GM18519 (cell line): Measurements from ENCODE around the gene SIGMAR1.
"Not testable (repeated sequence)": the region's sequence is repeated elsewhere in the genome, so short reads cannot be mapped to it uniquely, and the experiment has no call there.

Experiments used
- ATAC-seq: cut with Tn5 transposase; IDR thresholded peaks from one replicate; pipeline ENCODE4 v1.9.1; 2021; ENCODE audit warnings: mild to moderate bottlenecking, moderate library complexity; ENCODE audit not compliant: unreplicated experiment, low FRiP score

SIGMAR1 gene

DNA sequence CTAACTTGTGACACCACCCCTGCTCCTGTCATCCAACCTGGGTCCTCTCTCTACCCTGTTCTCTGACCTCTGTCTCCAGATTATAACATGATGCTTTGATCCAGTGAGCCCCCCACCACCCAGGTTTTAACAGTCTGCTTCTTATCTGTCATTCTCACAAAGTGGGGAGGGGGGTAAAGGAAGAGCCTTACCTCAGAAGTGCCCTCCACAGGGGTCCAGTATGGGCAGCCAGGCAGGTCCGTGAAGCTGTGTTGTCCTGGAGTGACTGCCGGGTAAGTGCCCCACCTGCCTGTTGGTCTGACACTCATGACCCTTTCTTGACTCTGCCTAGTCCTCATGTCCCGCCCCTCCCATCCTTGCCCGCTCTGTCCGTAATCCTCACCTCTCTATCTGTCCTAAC is 17.8 kb upstream of the SIGMAR1 start:
- no peak for ATAC-seq

DNA sequence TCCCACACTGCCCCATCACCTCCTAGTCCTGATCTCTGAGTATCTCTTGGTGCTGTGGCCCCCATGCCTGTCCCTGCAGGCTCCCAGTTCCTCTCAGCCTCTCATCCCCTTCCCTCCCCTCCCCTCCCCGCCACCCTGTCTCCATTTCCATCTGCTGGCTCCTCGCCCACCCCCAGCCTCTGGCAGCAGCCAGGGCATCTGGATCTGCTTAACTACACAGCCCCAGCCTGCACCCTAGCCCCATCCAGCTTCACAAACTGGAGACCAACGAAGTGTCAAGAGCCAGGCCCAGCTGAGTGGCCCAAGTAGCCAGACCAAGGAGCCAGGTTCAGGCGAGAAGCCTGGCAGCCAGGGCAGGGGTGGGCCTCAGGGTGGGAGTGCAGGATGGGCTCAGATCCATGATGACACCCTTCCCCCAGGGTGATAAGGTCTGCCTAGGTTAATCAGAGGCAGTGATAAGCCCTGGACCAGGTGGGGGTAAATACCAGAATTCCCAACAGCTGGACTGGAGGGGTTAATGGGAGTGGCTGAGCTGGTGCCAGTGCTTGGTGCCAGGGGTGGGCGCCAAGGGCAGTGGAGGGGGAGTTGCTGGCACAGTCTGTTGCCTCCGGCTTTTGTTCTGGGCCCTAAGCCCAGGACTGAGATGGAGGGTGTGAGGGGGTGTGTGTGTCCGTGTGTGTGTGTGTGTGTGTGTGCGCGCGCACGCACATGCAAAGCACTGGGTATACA is 16.9 kb upstream of the SIGMAR1 start:
- ATAC-seq: no peak

DNA sequence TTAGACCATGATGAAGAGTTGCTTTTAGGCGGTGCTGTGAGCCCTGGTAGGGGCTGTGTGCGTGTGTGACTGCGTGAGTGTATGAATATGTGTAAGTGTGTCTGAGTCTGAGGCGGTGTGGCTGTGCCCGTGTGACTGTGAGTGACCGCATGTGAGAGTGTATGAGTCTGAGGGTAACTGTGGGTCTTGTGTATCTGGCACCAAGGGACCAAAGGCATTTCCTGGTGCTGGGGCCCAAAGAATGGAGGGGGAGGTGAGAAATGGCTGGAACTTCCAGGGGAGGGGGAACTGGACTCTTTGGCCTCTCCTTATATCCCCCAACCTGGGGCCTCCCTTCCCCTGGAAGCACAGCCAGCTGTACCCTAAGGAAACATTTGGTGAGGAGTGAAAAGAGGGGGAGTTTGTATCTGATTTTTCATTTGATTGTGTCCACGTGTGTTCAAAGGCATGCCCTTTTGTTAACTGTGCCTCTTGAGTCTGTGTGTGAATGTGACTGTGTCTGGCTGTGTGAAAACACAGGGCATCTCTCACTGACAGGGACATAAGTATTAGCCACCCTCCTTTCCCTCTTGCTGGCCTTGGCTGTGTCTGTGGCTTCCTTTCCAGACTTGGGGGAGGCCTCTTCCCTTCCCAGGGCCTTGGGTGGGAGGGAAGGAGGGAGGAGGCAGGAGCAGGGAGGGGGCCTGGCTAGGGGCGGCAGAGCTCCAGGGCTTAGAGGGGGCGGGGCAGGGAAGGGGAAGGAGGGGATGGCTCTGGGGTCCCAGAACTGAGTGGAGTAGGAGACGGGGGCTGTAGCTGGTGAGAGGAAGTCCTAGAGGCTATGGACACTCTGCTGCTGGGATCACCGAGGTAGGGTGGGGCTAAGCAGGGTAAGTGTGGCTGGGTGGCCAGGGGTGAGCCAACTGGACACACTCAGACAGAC is 15.8 kb upstream of the SIGMAR1 start:
- ATAC-seq: no peak

DNA sequence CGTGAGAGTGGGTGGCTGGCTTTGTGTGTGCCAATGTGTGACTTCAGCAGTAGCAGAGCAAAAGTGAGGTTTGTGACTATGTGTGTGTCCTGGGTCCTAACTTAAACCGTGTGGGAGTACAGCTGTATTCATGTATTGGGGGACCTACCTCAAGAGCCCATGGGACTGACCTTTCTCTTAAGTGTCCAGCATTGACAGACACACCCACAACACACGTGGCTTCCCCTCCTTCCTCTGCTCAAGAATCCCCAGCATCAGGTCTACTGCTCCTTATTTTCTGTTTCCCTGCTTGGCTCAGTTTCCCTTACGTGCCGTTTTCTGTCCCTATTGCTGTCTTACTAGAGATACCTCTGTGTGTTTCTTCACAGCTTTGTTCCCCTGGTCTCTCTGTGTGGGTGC is 15.0 kb upstream of the SIGMAR1 start:
- no peak for ATAC-seq

DNA sequence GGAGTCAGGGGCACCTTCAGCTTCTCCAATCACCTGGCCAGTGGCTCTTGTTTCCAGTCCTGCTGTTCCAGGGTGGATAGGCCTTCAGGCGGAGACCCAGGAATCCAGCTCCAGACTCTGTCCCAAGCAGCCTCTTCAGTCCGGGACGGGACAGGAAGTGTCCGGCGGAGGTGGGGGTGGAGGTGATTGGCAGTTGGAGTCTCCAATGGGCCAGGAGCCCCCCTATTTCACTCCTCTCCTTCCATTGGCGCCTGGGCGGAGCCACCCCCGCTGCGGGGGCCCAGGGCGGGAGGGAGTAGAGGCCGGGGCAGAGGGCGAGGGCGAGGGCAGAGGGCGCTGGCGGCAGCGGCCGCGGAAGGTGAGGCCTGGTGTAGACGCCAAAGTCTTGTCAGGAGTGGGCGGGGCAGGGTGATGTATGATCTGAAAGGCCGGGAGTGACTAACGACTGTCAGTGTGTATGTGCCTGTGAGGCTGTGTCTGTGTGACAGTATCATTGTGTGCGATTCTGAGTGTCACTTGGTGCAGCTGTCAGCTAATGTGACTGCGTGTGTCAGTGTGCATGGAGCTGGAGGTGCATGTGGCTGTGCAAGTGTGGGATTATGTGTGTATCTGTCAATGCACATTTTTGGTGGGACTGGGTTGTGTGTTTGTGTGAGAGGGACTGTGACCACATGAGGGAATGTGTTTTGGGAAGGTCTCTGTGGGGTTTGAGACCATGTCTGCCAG is 14.5 kb upstream of the SIGMAR1 start, which contains the start of gene IL11RA:
TSS of gene IL11RA (plus strand) at position 310 of the 726 bp plus-strand sequence. CDS start 3,033 bp downstream, outside the sequence.
- no peak for ATAC-seq

DNA sequence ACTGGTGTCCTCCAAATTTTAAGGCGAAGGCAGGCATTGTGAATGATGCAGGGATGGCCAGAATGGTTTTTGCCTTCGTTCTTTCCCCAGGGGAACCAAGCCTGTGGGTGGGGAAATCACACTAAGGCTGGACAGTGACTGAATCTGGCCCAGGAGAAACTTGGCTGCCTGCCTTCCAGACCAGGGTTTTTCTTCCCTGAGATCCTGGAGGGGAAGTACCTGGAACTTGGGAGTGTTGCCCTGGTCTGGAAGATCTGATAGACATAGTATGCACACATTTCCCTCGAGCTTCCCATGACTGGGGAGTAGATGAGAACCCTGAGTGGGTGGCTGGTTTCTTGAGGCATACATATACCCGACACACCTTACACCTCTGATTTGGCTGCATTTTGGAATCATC is 13.7 kb upstream of the SIGMAR1 start:
- ATAC-seq: no peak

DNA sequence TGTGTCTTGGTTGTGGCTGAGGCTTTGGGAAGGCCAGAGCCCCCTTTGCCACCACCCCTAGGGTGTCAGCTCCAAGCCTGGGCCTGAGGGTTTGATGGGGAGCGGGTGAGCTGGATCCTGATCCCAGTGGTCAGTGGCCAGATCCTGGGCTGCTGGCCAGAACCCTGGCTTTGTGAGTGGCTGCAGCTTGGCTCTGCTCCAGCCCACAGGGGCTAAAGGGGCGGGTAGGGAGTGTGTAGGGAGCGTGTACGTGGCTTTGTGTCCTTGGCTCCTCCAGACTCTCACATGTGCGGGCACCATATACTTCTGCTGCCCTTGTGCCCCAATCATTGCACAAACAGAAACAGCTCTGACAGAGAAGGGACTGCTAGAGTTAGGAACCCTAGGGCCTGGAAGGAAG is 13.2 kb upstream of the SIGMAR1 start:
- no peak for ATAC-seq

DNA sequence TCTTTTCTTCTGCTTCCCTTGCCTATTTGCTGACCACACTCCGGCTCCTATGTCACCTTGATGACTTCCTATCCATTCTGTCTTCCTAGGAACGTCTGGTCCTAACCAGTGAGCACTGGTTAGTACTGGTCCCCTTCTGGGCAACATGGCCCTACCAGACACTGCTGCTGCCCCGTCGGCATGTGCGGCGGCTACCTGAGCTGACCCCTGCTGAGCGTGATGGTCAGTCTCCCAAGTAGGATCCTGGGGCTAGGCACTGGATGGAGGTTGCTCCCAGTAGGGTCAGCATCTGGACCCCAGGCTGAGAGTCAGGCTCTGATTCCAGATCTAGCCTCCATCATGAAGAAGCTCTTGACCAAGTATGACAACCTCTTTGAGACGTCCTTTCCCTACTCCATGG is 11.1 kb upstream of the SIGMAR1 start:
- ATAC-seq: no peak

DNA sequence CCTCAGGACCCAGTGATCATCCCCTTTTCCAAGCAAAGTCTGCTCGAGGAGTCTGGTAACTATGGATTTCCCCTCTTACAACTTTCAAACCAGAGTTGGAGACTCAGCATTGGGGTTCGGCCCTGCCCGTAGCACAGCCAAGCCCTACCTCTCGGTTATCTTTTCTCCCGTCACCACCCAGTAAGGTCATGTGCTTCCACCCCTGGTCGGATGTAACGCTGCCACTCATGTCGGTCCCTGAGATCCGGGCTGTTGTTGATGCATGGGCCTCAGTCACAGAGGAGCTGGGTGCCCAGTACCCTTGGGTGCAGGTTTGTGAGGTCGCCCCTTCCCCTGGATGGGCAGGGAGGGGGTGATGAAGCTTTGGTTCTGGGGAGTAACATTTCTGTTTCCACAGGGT is 10.1 kb upstream of the SIGMAR1 start:
- no peak for ATAC-seq

DNA sequence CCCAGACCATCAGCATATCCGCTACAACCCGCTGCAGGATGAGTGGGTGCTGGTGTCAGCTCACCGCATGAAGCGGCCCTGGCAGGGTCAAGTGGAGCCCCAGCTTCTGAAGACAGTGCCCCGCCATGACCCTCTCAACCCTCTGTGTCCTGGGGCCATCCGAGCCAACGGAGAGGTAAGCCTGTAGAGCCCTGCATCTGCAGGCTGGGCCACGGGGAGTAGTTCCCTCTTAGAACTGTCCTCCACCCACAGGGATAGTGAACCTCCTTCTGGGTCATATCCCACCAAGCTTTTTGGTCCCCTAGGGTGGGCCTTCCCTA is 9.5 kb upstream of the SIGMAR1 start:
- no peak for ATAC-seq

DNA sequence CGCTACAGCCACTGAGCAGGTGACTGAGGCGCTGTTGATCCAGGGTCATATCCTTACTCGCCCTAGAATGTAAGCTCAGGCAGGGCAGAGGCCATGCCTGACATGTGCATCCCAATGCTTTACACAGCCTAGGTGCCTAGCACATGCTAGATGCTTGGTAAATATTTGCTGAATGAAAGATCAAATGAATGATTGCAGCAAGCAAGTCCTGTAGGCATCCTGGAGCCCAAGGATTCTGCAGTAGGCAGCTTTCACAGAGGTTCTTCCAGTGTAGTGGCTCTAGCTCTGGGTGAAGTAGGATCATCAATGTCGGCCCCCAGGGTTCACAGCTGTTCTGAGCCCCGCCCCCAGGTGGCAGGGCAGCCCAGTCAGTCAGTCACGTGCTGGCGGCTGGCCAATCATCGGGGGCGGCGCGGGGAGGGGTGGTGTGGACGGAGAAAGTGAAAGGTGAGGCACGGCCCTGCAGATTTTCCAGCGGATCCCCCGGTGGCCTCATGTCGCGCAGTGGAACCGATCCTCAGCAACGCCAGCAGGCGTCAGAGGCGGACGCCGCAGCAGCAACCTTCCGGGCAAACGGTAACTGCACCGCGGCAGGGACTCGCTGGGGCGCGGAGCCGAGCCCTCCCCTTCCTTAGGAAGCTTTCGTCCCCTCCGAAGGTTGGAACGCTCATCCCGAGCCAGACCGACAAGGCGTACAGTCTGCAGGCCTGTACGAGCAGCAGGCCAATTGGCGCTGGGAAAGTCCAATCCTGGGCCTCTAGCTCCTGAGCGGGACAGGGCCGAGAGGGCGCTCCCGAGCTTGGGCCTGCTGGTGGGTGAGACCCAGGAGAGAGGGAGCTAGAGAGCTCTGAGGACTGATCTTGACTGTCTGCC is 8.9 kb upstream of the SIGMAR1 start, which contains the start of gene GALT:
TSS of gene GALT (plus strand) at position 465 of the 873 bp plus-strand sequence. CDS start at position 495, 30 bp downstream.
- ATAC-seq: peak; percentile 58

DNA sequence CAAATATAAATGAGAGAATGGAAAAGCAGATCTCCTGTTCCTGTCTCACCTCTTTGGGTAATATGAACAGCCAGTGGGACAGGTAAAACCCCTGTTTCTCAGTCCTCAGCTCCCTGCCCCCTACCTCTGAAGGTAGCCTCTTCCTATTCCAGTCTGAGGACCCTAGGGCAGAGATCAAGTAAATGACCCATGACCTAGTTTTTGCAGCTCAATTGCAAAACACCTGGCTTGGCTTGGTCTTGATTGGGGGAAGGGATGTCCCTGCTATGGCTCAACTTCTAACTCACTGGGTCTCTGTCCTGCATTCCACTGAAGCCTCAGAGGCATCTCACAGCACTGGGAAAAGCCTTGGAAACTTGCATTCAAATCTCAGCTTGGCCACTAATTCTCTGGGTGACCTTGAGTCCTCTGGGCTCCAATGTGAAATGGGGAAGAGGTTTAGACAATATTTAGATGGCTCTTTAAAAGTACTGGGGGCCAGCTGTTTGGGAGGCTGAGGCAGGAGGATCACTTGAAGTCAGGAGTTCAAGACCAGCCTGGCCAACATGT is 7.3 kb upstream of the SIGMAR1 start:
- ATAC-seq: no peak

DNA sequence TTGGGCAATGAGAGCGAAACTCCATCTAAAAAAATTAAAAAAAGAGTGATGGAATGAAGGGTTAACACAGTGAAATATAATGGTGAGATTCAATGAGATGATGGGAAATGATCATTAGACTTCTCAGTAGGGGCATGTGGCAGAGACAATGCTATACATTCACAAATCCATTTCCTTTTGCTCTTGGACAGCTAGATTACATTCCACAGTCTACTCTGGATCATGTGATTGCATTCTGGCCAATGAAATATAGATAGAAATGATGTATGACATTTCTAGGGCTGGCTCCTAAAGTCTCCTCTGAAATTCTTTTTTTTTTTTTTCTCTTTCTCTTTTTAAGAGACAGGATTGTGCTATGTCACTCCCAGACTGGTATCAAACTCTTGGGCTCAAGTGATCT is 5.1 kb upstream of the SIGMAR1 start:
- no peak for ATAC-seq

DNA sequence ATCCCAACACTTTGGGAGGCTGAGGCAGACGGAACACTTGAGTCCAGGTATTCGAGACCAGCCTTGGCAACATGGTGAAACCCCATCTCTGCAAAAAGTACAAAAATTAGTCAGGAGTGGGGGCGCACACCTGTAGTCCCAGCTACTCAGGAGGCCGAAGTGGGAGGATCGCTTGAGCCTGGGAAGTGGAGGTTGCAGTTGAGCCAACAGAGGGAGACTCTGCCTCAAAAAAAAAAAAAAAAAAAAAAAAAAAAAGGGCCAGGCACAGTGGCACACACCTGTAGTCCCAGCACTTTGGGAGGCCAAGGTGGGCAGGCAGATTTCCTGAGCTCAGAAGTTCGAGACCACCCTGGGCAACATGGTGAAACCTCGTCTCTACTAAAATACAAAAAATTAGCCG is 1.7 kb upstream of the SIGMAR1 start:
- not testable (repeated sequence) for ATAC-seq

DNA sequence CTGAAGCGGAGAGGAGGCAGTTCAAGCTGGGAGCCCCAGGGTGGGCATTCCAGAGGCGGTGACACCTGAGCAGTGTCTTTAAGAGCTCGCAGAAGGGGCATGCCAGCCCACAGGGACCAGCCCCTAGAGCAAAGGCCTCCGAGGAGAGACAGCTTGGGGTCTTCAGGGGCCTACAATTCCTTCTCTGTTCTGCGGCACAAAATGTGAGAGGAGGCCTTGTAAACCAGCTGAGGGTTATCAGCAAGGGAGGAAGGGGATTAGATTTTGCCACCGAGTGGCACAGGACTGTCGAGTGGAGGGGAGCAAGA is 505 bp upstream of the SIGMAR1 start:
- no peak for ATAC-seq

DNA sequence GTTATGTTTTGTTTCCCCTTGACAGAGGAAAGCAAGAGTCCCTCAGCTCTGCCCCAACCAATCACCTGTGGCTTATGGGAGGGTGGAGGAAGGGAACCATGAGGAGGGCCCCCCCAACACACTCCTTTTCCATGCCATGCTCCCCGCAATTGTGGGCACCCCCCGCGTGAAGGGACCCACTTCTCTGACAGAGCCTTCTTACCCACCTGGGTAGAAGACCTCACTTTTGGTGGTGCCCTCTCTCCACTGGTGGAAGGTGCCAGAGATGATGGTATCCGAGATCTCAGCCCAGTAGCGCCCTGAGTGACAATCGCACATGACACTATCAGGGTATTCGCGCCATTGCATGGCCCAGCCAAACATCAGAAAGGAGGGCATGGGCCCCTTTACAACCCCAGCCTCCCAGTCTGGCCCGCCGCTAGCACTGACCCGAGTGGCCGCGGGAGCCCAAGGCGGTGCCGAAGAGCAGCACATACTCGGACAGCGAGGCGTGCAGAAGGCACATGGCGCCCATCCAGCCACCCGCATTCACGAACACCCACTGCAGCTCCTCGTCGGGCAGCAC is 714 bp downstream of the SIGMAR1 start:
- no peak for ATAC-seq

DNA sequence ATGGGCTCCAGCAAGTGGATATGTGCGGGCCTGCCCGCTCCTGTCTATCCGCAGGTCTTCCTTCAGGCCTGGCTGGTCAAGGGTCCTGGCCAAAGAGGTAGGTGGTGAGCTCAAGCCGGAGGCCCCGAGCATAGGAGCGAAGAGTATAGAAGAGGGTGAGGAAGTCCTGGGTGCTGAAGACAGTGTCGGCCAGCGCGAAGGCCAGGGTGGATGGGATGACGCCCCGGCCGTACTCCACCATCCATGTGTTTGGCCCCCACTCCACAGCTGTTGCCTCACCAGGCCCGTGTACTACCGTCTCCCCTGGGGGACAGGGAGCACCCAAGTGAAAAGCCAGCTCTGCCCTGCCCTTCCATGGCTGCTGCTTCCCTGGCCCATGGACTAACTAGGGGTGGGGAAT is 2.0 kb downstream of the SIGMAR1 start:
- ATAC-seq: no peak

DNA sequence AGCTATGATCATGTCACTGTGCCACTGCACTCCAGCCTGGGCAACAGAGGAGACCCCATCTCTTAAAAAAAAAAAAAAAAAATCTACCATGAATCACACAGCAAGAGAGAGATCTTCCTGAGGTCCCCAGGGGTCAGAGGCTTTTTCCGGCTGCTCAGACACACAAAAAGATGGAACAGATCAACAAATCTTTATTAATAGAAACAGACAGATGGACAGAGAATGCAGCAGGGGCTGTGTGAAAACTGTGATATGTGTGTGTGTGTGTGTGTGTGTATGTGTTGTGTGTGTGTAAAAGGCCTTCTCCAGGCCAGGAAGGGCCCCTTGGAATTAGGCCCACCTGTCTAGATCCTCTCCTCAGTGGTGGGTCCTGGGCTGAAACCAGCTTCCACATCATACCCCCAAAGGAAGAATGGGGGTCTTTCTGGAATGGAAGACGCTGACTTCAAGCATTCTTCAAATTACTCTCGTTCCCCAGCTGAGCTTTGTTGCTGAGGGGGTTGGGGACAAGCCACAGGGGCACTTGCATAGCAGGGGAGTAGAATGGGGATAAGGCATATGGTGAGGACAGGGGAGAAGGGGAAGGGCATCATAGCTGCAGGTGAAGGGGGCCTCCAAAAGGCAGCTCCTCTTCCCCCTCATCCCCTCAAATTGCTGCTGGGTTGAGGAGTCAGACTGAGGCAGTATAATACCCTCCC is 2.9 kb downstream of the SIGMAR1 start:
- no peak for ATAC-seq
